ENCODE measurements around the gene CD33. TPM values are rescaled to one million over a fixed set of nuclear protein-coding genes. Genes with fewer than 3 reads are reported as not detected.

The CD33 gene
- total and polyA plus RNA-seq, 10 donors = 9.6 to 77.8 (median 54.7) TPM

GRCh38 chr19:51201712-51202111 is 23.2 kb upstream of the CD33 start:
- WGBS, 5 donors = 44 to 55% (median 51%) methylated on average over 5 of the region's 5 CpGs
- H3K4me3 ChIP-seq = no peak overlapping the region
- peaks cover 0 to 40% (median 0%) of the 10 kb centered on the region in 7 donors for H3K27me3 ChIP-seq (replicated peaks in 1 of 7)
- H3K4me1 ChIP-seq = peaks cover 0 to 12% (median 0%) of the 10 kb centered on the region in 6 donors
- no peak for DNase-seq
- TF ChIP-seq CTCF (IDR thresholded peaks at IDR 0.05 in 8 of 11, conservative IDR thresholded peaks at IDR 0.05 in 3 of 11) = no peak
- TF ChIP-seq POLR2A (IDR thresholded peaks at IDR 0.05) = no peak
- no peak for TF ChIP-seq POLR2AphosphoS5 (IDR thresholded peaks at IDR 0.05)
- H3K9me3 ChIP-seq = no peaks in the 10 kb centered on the region
- intact Hi-C loops (cut with DNase I; ENCODE audit: low total_unique reads) = no loop called here
- H3K36me3 ChIP-seq = no peaks in the 10 kb centered on the region
- no peak overlapping the region for H3K27ac ChIP-seq

GRCh38 chr19:51203916-51204315 is 21.0 kb upstream of the CD33 start:
- TF ChIP-seq POLR2AphosphoS5 (IDR thresholded peaks at IDR 0.05) (no peak), POLR2A (IDR thresholded peaks at IDR 0.05) (no peak), CTCF (IDR thresholded peaks at IDR 0.05 in 8 of 11, conservative IDR thresholded peaks at IDR 0.05 in 3 of 11) (no peak)
- 29 to 35% (median 30%) methylated on average over 3 of the region's 3 CpGs for WGBS, 5 donors
- peaks cover 0 to 29% (median 0%) of the 10 kb centered on the region in 7 donors for H3K27me3 ChIP-seq (replicated peaks in 1 of 7)
- DNase-seq = no peak
- intact Hi-C loops (cut with DNase I; ENCODE audit: low total_unique reads) = no loop called here
- H3K27ac ChIP-seq = no peak overlapping the region
- H3K9me3 ChIP-seq = no peaks in the 10 kb centered on the region
- no peaks in the 10 kb centered on the region for H3K36me3 ChIP-seq
- peaks cover 0 to 12% (median 0%) of the 10 kb centered on the region in 6 donors for H3K4me1 ChIP-seq
- H3K4me3 ChIP-seq = no peak overlapping the region

GRCh38 chr19:51204321-51204720 is 20.6 kb upstream of the CD33 start:
- Histone ChIP-seq H3K9me3 (no peaks in the 10 kb centered on the region), H3K27ac (no peak overlapping the region), H3K36me3 (no peaks in the 10 kb centered on the region), H3K4me1 (peaks cover 0 to 12% (median 0%) of the 10 kb centered on the region in 6 donors), H3K4me3 (no peak overlapping the region), H3K27me3 (replicated peaks in 1 of 7) (peaks cover 0 to 29% (median 0%) of the 10 kb centered on the region in 7 donors)
- intact Hi-C loops (cut with DNase I; ENCODE audit: low total_unique reads) = no loop called here
- no peak for TF ChIP-seq POLR2AphosphoS5 (IDR thresholded peaks at IDR 0.05)
- TF ChIP-seq POLR2A (IDR thresholded peaks at IDR 0.05) = no peak
- no peak for TF ChIP-seq CTCF (IDR thresholded peaks at IDR 0.05 in 8 of 11, conservative IDR thresholded peaks at IDR 0.05 in 3 of 11)
- no peak for DNase-seq
- WGBS, 5 donors = 73 to 80% (median 76%) methylated on average over 6 of the region's 6 CpGs

GRCh38 chr19:51207747-51208146 is 17.1 kb upstream of the CD33 start:
- Histone ChIP-seq H3K36me3 (no peaks in the 10 kb centered on the region), H3K27me3 (replicated peaks in 1 of 7) (peaks cover 0 to 3% (median 0%) of the 10 kb centered on the region in 7 donors), H3K4me3 (no peak overlapping the region), H3K9me3 (no peaks in the 10 kb centered on the region), H3K27ac (no peak overlapping the region), H3K4me1 (peaks cover 0 to 31% (median 11%) of the 10 kb centered on the region in 6 donors)
- no peak for TF ChIP-seq CTCF (IDR thresholded peaks at IDR 0.05 in 8 of 11, conservative IDR thresholded peaks at IDR 0.05 in 3 of 11)
- no peak for TF ChIP-seq POLR2AphosphoS5 (IDR thresholded peaks at IDR 0.05)
- TF ChIP-seq POLR2A (IDR thresholded peaks at IDR 0.05) = no peak
- intact Hi-C loops (cut with DNase I; ENCODE audit: low total_unique reads) = no loop called here
- 56 to 86% (median 68%) methylated on average over 2 of the region's 2 CpGs for WGBS, 5 donors
- DNase-seq = no peak
